Right hindlimb (tissue), 1 donor: ENCODE data around the gene TMEM201.
"Not testable (repeated sequence)": the region's sequence is repeated elsewhere in the genome, so short reads cannot be mapped to it uniquely, and the experiment has no call there.

Source experiments
- DNase-seq: peaks from one replicate; pipeline ENCODE4 v3.0.0-alpha.2; 2018

TMEM201 gene

GRCh38 chr1:9601942-9602793 is 13.5 kb downstream of the TMEM201 start:
- DNase-seq, result no peak

GRCh38 chr1:9602794-9603167 is 14.1 kb downstream of the TMEM201 start:
- DNase-seq, result no peak

GRCh38 chr1:9603307-9603706 is 14.6 kb downstream of the TMEM201 start:
- no peak for DNase-seq

- DNase-seq, result no peak
Measured at GRCh38 chr1:9603766-9604753, 15.3 kb downstream of the TMEM201 start.

- DNase-seq, result no peak
Measured at GRCh38 chr1:9604836-9605235, 16.1 kb downstream of the TMEM201 start.

- DNase-seq, result no peak
Measured at GRCh38 chr1:9605946-9606455, 17.3 kb downstream of the TMEM201 start.

- no peak for DNase-seq
Measured at GRCh38 chr1:9606458-9606857, 17.7 kb downstream of the TMEM201 start.

GRCh38 chr1:9606948-9607347 is 18.2 kb downstream of the TMEM201 start:
- no peak for DNase-seq

GRCh38 chr1:9607352-9607751 is 18.6 kb downstream of the TMEM201 start:
- no peak for DNase-seq

- no peak for DNase-seq
Measured at GRCh38 chr1:9609998-9610397, 21.3 kb downstream of the TMEM201 start.

- no peak for DNase-seq
Measured at GRCh38 chr1:9610548-9610947, 21.8 kb downstream of the TMEM201 start.

- no peak for DNase-seq
Measured at GRCh38 chr1:9611716-9612115, 23.0 kb downstream of the TMEM201 start.

- DNase-seq, result no peak
Measured at GRCh38 chr1:9612162-9612845, 23.6 kb downstream of the TMEM201 start.

- DNase-seq, result no peak
Measured at GRCh38 chr1:9612871-9613624, 24.3 kb downstream of the TMEM201 start.

GRCh38 chr1:9613625-9614299 is 25.1 kb downstream of the TMEM201 start:
- DNase-seq, result no peak

GRCh38 chr1:9615316-9616063 is 26.8 kb downstream of the TMEM201 start:
- DNase-seq, result no peak

- no peak for DNase-seq
Measured at GRCh38 chr1:9618909-9619679, 30.4 kb downstream of the TMEM201 start.

- no peak for DNase-seq
Measured at GRCh38 chr1:9621032-9621431, 32.3 kb downstream of the TMEM201 start.

GRCh38 chr1:9624081-9624480 is 35.4 kb downstream of the TMEM201 start:
- no peak for DNase-seq

- DNase-seq, result not testable (repeated sequence)
Measured at GRCh38 chr1:9625030-9625429, 36.3 kb downstream of the TMEM201 start.
